Measurements from ENCODE around the gene TNIK. TPM values are rescaled to one million over a fixed set of nuclear protein-coding genes. Genes with fewer than 3 reads are reported as not detected.

TNIK gene
- total and polyA plus RNA-seq, 2 of the 4 experiments (the other 2 are of a cell fraction), result 3.4 to 6.3 TPM

DNA sequence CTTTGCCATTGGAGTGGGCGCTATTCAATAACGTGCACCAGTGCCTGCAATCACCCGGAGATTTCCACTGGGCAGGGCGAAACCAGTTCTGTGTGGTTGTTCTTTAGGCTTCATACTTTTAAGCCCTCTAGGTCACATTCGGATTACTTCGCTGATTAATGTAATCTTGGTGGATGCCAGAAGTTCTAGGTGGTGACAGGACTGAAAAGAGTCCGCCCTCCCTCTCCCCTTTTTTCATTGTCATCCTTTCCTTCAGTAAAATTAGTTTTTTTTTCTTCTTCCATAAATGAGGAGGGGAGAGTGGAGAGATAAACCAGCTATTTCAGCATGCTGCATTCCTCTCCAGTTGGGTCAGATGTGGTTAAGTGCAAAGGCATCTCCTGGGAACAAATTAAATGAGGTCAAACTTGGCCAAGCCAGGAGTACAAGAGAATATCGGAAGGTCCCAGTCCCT, 431.4 kb downstream of the TNIK start:
- Histone ChIP-seq H3K9ac (ENCODE audit: low read depth, low read length) (peak overlapping the region; percentile 66), H4K5ac (ENCODE audit: low read depth, low read length) (peak overlapping the region; percentile 81), H3K9me3 (ENCODE audit: control insufficient read depth, insufficient read depth, low read length) (no peaks in the 10 kb centered on the region), H3K4ac (ENCODE audit: low read depth, low read length) (peak overlapping the region; percentile 96), H2BK120ac (ENCODE audit: low read depth, low read length) (peak overlapping the region; percentile 97), H3K56ac (ENCODE audit: extremely low read depth, insufficient read depth, low read length) (peak overlapping the region; percentile 93), H2AK5ac (ENCODE audit: low read depth, low read length) (peak overlapping the region; percentile 60), H3K9me1 (ENCODE audit: insufficient read depth, low read length) (peaks cover 7% of the 10 kb centered on the region), H4K91ac (ENCODE audit: insufficient read depth, low read depth, low read length) (peak overlapping the region; percentile 97), H3K4me3 (ENCODE audit: insufficient read depth, low read depth, low read length) (peak overlapping the region; percentile 15; the same call in 1 of the 2 replicates), H3K14ac (replicated peaks; ENCODE audit: low read depth, low read length) (peak overlapping the region; percentile 85), H2BK15ac (ENCODE audit: low read depth, low read length) (peak overlapping the region; percentile 92), H3K4me2 (ENCODE audit: low read depth, low read length) (peak overlapping the region; percentile 85), H3K4me1 (ENCODE audit: control insufficient read depth, insufficient read depth, low read length) (peaks cover 10% of the 10 kb centered on the region), H2BK5ac (ENCODE audit: low read depth, low read length, poor library complexity, severe bottlenecking) (peak overlapping the region; percentile 91), H3K27ac (ENCODE audit: insufficient read depth, low read length) (peak overlapping the region; percentile 86), H3K23ac (ENCODE audit: low read depth, low read length) (peak overlapping the region; percentile 97), H3K36me3 (ENCODE audit: control insufficient read depth, insufficient read depth, low read length) (no peaks in the 10 kb centered on the region), H4K20me1 (ENCODE audit: insufficient read depth, low read length) (no peaks in the 10 kb centered on the region), H2AFZ (replicated peaks; ENCODE audit: low read length, poor library complexity) (peak overlapping the region; percentile 92), H3K18ac (ENCODE audit: low read depth, low read length) (peak overlapping the region; percentile 92), H2AK9ac (replicated peaks; ENCODE audit: low read depth, low read length, poor library complexity) (no peak overlapping the region), H2BK20ac (ENCODE audit: low read depth, low read length) (peak overlapping the region; percentile 98), H3K79me1 (ENCODE audit: low read depth in 1 of 2, low read length in 2 of 2) (no peaks in the 10 kb centered on the region), H3K27me3 (ENCODE audit: control insufficient read depth, insufficient read depth, low read length) (no peaks in the 10 kb centered on the region), H4K8ac (ENCODE audit: low read depth in 2 of 2, low read length in 2 of 2) (peak overlapping the region; percentile 89 to 92)
- intact Hi-C loops (cut with micrococcal nuclease), result no loop called here
- DNase-seq (peak; percentile 90), ATAC-seq (ENCODE audit: low read depth) (peak; percentile 82)
- CTCF ChIA-PET, result interaction anchor here (0.5 to 0.9 kb wide), 3 partner anchors 15 to 204 kb away, joined by 3 read pairs; no protein-coding TSS in a partner anchor
- dilution Hi-C loops (cut with HindIII; ENCODE audit: low sequenced_read_pairs, unreplicated experiment), result no loop called here
- WGBS, 2 experiments (ENCODE audit: extremely low coverage in 2 of 2, insufficient read length in 1 of 2), result no CpG with 5 or more reads among the region's 8 CpGs
- TF ChIP-seq CEBPB (IDR thresholded peaks at IDR 0.05; ENCODE audit: low read depth, low read length) (peak; percentile 71), FOS (IDR thresholded peaks at IDR 0.05; ENCODE audit: low read depth, low read length) (0 out of 2 replicates have a peak, but pooled peaks have one; percentile 17), SMC3 (IDR thresholded peaks at IDR 0.05; ENCODE audit: low read depth, low read length) (no peak), BHLHE40 (IDR thresholded peaks at IDR 0.05; ENCODE audit: low read depth, low read length) (no peak), MXI1 (IDR thresholded peaks at IDR 0.05; ENCODE audit: borderline replicate concordance, low read depth, low read length) (0 out of 2 replicates have a peak, but pooled peaks have one; percentile 33), RAD21 (IDR thresholded peaks at IDR 0.05; ENCODE audit: low read length) (no peak)
- no TSS peak for BruUV-seq (replicated peaks)
- in situ Hi-C loops (cut with MboI; ENCODE audit: low sequenced_read_pairs), result no loop called here
- POLR2A ChIA-PET (ENCODE audit: unreplicated experiment), result no interaction called here

Data from IMR-90 (cell line).